ENCODE data around the gene BRI3.
"Not testable (repeated sequence)": the region's sequence is repeated elsewhere in the genome, so short reads cannot be mapped to it uniquely, and the experiment has no call there.

The BRI3 gene

DNA sequence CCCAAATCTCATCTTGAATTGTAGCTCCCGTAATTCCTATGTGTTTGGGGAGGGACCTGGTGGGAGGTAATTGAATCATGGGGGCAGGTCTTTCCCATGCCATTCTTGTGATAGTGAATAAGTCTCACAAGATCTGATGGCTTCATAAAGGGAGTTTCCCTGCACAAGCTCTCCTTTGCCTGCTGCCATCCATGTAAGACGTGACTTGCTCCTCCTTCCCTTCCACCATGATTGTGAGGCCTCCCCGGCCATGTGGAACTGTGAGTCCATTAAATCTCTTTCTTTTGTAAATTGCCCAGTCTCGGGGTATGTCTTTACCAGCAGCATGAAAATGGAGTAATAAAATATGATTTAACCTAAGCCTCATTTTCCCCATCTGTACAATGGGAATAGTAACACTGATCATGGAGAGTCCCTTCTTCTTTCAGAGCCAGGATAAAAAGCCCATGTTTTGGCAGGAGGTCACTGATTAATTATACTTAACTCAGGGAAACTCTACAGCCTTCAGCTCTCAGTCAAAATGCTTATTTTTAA, 34.6 kb downstream of the BRI3 start:
- DNase-seq: not testable (repeated sequence)

DNA sequence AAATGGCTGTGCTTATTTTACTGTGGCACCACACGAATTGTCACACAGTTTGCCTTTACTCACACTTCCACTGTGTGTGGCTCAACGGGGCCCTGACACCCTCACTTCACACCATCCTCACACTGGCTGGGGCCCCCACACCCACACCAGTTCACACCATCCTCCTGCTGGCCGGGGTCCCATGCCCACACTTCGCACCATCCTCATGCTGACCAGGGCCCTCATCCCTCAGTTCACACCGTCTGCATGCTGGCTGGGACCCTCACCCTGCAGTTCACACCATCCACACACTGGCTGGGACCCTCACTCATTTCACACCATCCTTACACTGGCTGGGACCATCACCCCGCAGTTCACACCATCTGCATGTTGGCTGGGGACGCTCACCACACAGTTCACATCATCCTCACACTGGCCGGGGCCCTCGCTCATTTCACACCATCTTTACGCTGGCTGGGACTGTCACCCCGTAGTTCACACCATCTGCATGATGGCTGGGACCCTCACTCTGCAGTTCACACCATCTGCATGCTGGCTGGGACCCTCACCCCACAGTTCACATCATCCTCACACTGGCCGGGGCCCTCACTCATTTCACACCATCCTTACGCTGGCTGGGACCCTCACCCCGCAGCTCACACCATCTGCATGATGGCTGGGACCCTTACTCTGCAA, 36.0 kb downstream of the BRI3 start:
- DNase-seq: no peak

DNA sequence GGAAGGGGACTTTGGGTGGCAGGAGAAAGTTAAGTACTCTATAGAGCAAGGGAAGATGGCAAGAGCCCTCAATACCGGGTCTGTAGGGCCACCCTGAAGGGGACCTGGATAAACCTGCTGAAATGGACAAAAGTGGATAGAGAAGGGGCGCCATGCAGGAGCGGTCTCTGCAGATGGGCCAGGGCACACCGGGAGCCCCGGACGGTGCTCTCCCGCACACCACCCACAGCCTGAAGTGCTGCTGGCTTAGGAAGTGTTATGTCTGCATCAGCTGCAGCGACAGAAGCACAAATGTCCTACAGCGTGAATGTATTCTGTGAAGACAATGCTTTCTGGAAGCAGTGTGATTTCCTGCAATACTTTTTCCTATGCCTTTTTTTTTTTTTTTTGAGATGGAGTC, 37.7 kb downstream of the BRI3 start:
- no peak for DNase-seq

- no peak for DNase-seq
Observed at GRCh38 chr7:98321301-98321700, 39.8 kb downstream of the BRI3 start.

- DNase-seq: no peak
Observed at GRCh38 chr7:98322331-98323270, 41.1 kb downstream of the BRI3 start.

DNA sequence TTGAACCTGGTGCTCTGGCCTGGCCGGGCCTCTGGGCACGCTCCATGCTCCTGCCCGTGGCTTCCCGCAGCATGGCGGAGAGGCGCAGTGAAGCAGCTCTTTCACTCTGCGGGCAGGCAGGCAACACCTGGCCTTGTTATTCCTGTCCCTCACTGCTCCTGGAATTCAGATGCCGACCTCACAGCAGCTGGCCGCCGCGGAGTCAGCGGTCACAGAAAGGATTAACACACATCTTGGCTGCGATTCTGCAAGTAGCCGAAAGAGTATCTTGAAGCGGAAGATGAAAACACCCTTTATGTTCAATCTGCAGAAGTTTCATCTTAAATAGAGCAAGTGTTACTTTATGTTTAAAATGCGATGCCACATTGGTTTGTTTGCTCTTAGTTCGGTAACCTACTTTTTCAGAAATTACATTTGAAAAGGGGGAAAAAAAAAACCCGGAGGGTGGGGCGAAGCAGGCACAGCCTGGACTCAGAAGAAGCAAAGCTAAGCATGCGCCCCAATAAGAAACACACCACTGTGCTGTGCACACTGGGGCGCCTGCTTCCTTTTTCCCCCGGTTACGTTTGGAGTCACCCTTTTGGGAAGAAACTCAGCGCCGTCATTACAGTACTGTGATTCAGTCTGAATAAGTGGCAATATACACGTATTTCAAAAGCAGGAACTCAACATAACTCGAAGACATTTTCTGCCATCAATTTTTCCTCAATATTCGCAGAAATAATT, 42.3 kb downstream of the BRI3 start:
- no peak for DNase-seq

DNA sequence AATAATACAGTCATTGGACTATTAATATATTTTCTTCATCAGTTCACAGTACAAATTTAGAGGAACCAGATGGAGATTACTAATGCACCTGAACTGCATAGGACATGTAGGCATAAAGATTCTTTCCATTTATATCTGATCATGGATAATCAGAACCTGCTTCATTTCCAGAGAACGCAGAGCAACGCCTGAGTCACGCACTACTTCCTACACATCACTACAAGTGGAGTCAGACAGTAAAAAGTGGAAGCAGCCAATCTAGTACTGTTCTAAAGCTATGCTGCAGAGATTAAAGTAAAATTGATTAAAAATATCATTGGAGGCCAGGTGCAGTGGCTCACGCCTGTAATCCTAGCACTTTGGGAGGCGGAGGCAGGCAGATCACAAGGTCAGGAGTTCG, 43.3 kb downstream of the BRI3 start:
- no peak for DNase-seq

GRCh38 chr7:98329100-98329790, 47.8 kb downstream of the BRI3 start:
- no peak for DNase-seq

- no peak for DNase-seq
Observed at GRCh38 chr7:98329791-98330373, 48.4 kb downstream of the BRI3 start.

DNA sequence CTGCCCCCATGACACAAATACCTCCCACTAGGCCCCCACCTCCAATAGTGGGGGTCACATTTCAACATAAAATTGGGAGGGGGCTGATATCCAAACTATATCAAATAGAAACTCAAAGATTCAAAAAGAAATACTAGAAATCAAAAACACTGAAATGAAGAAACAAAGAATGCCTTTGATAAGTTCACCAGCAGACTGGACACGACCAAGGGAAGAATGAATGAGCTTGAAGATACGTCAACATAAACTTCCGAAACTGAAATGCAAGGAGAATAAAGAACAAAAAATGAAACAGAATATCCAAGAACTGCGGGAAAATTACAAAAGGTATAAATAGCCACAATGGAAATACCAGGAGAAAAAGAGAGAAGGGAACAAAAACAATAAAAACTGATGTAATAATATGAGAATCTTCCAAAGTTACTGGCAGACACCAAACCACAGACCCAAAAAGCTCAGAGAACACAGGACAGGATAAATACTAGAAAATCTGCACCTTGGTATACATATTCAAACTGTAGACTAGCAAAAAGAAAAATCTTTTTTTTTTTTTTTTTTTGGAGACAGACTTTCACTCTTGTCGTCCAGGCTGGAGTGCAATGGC, 49.5 kb downstream of the BRI3 start:
- DNase-seq: no peak

GRCh38 chr7:98334081-98334480, 52.6 kb downstream of the BRI3 start:
- no peak for DNase-seq

GRCh38 chr7:98335411-98335977, 54.0 kb downstream of the BRI3 start:
- no peak for DNase-seq

- no peak for DNase-seq
Observed at GRCh38 chr7:98338441-98338840, 57.0 kb downstream of the BRI3 start.

DNA sequence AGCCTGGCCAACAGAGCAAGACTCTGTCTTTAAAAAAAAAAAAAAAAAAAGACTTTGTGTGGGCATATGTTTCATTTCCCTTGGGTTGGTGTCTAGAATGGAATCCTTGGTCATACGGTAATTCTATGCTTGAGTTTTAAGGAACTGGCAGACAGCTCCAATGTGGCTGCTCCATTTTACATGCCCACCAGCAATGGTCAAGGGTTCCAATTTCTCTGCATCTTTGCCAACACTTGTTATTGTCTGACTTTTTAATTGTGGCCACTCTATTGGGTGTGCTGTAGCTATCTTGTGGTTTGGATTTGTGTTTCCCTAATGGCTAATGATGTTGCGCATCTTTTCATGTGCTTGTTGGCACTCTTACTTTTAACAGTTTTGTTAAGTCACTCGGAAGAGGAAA, 57.6 kb downstream of the BRI3 start:
- DNase-seq: no peak

DNA sequence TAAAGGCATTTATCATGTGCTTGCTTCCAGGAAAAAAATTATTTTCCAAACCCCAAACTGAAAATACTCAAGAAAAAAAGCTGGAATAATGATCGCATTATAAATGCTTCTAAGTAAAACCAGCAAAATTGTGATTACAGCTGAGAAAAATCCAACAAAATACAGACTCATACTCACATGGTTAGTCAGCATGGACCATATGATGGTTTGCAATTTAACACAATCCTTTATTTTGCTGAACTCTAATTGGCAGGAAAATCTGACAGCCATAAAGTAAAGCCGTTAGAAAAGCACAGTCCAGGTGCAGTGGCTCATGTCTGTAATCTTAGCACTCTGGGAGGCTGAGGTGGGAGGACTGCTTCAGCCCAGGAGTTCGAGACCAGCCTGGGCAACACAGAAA, 59.6 kb downstream of the BRI3 start:
- no peak for DNase-seq

Data from CD4-positive, alpha-beta T cell treated with Interleukin-4 for 1 hour (primary cell).